HG02840 (cell line): ENCODE measurements around the gene SLC4A2.

Experiments
- ATAC-seq: cut with Tn5 transposase; IDR thresholded peaks from one replicate; pipeline ENCODE4 v1.9.1; 2021; ENCODE audit warnings: mild to moderate bottlenecking, moderate library complexity, moderate number of reproducible peaks; ENCODE audit not compliant: unreplicated experiment, low FRiP score

Gene SLC4A2

GRCh38 chr7:151110236-151110940 lies 51.0 kb downstream of the SLC4A2 start:
- ATAC-seq, result no peak

GRCh38 chr7:151110941-151111645 lies 51.7 kb downstream of the SLC4A2 start:
- no peak for ATAC-seq

GRCh38 chr7:151113344-151114150 lies 54.2 kb downstream of the SLC4A2 start:
- no peak for ATAC-seq

GRCh38 chr7:151114151-151115090 lies 55.0 kb downstream of the SLC4A2 start:
- ATAC-seq, result no peak

GRCh38 chr7:151115121-151115835 lies 55.9 kb downstream of the SLC4A2 start:
- no peak for ATAC-seq

- no peak for ATAC-seq
Measured at GRCh38 chr7:151115836-151116418, 56.5 kb downstream of the SLC4A2 start.

- no peak for ATAC-seq
Measured at GRCh38 chr7:151116603-151117440, 57.4 kb downstream of the SLC4A2 start.

GRCh38 chr7:151117565-151117964 lies 58.2 kb downstream of the SLC4A2 start:
- no peak for ATAC-seq

- ATAC-seq, result no peak
Measured at GRCh38 chr7:151118108-151119054, 59.0 kb downstream of the SLC4A2 start.

GRCh38 chr7:151119055-151119415 lies 59.6 kb downstream of the SLC4A2 start:
- ATAC-seq, result no peak

- no peak for ATAC-seq
Measured at GRCh38 chr7:151119902-151120301, 60.5 kb downstream of the SLC4A2 start.

GRCh38 chr7:151120896-151121295 lies 61.5 kb downstream of the SLC4A2 start:
- no peak for ATAC-seq

- ATAC-seq, result no peak
Measured at GRCh38 chr7:151121380-151122170, 62.2 kb downstream of the SLC4A2 start.

GRCh38 chr7:151122276-151122675 lies 62.9 kb downstream of the SLC4A2 start:
- no peak for ATAC-seq

GRCh38 chr7:151122796-151123157 lies 63.4 kb downstream of the SLC4A2 start:
- ATAC-seq, result no peak

GRCh38 chr7:151123158-151123821 lies 63.9 kb downstream of the SLC4A2 start:
- ATAC-seq, result no peak
